ENCODE results near the gene CIZ1.

- TF ChIP-seq SUZ12 (IDR thresholded peaks at IDR 0.05; ENCODE audit: extremely low read depth, insufficient read depth, insufficient read length): no peak
- TF ChIP-seq ZNF274 (IDR thresholded peaks at IDR 0.05; ENCODE audit: low read depth, low read length): no peak
These were observed 62.4 kb downstream of the CIZ1 start for GRCh38 chr9:128128836-128129590.
